HT-29 (cell line): ENCODE results near the gene KCNQ1. TPM values are rescaled to one million over a fixed set of nuclear protein-coding genes. Genes with fewer than 3 reads are reported as not detected.

Source experiments
- DNase-seq: peaks from one replicate; pipeline ENCODE4 v3.0.0-alpha.2; 2015; ENCODE audit warnings: low spot score
- total RNA-seq: library from RNA; depleted of rRNA; stranded (reverse); fragments of >200 nt; shearing (Covaris generic); gene quantifications from 2 replicates; pipeline ENCODE4 v1.2.3, GENCODE V29; 2014; rRNA removed

Gene KCNQ1, protein sequence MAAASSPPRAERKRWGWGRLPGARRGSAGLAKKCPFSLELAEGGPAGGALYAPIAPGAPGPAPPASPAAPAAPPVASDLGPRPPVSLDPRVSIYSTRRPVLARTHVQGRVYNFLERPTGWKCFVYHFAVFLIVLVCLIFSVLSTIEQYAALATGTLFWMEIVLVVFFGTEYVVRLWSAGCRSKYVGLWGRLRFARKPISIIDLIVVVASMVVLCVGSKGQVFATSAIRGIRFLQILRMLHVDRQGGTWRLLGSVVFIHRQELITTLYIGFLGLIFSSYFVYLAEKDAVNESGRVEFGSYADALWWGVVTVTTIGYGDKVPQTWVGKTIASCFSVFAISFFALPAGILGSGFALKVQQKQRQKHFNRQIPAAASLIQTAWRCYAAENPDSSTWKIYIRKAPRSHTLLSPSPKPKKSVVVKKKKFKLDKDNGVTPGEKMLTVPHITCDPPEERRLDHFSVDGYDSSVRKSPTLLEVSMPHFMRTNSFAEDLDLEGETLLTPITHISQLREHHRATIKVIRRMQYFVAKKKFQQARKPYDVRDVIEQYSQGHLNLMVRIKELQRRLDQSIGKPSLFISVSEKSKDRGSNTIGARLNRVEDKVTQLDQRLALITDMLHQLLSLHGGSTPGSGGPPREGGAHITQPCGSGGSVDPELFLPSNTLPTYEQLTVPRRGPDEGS
- 9.2 and 9.9 TPM in 2 replicates for total RNA-seq

- DNase-seq, result peak; percentile 83
Observed at GRCh38 chr11:2444821-2445745, at the start of gene KCNQ1. TSS of gene KCNQ1 (plus strand) at chr11:2445008. CDS start at chr11:2445099, 91 bp downstream.

DNA sequence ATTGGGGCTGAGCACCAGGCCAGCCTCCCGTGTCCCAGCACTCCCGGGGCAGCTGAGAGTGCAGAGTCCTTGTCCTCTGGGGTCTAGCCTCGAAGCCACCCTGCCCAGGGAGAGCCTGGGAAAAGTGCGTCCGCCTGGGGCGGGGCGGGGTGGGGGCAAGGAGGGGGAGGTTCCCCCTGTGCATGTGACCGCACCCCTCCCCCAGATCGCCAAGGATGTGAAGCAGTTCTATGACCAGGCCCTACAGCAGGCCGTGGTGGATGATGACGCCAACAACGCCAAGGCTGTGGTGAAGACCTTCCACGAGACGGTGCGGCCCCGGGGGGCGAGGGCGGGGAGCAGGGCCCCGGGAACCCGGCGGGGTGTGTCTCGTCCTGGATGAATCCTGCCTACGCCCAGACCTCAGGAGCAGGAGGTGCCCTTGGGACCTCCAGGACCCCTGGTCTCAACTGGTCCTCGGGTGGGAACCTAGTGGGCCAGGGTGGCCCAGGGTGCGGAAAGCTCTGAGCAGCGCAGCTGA is 49.5 kb upstream of the KCNQ1 start:
- DNase-seq, result no peak

DNA sequence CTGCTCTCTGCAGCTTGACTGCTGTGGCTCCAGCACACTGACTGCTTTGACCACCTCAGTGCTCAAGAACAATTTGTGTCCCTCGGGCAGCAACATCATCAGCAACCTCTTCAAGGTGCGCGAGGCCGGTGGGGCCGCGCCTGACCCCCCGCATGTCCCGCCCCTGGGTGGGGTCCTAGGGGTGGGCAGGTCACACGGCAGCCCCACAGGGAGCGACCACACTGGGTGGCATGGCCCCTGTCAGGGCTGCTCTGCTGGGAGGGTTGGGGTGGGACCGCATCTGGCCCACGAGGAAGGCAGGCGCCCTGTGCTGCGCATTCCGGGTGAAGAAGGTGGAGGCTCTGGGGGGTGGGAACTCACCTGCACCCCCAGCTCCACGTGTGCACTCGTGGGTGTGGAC is 49.0 kb upstream of the KCNQ1 start:
- no peak for DNase-seq

DNA sequence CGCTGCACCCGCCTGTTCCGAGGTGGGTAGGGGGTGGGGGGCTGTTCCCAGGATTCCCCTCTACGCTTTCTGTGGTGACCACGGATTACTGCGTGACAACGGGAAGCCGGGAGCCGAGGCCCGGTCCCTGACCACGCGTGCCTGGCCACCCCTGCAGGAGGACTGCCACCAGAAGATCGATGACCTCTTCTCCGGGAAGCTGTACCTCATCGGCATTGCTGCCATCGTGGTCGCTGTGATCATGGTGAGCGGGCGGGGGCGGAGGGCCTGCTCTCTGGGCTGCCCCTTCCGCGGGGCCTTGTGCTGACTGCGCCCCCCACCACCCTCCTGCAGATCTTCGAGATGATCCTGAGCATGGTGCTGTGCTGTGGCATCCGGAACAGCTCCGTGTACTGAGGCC is 48.3 kb upstream of the KCNQ1 start:
- no peak for DNase-seq

DNA sequence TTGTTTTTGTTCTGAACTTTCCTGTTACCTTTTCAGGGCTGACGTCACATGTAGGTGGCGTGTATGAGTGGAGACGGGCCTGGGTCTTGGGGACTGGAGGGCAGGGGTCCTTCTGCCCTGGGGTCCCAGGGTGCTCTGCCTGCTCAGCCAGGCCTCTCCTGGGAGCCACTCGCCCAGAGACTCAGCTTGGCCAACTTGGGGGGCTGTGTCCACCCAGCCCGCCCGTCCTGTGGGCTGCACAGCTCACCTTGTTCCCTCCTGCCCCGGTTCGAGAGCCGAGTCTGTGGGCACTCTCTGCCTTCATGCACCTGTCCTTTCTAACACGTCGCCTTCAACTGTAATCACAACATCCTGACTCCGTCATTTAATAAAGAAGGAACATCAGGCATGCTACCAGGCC is 47.8 kb upstream of the KCNQ1 start:
- no peak for DNase-seq

- DNase-seq, result no peak
Observed at GRCh38 chr11:2398664-2399355, 46.0 kb upstream of the KCNQ1 start.

- DNase-seq, result no peak
Observed at GRCh38 chr11:2399488-2400068, 45.2 kb upstream of the KCNQ1 start.

GRCh38 chr11:2400069-2400761 is 44.6 kb upstream of the KCNQ1 start, which contains the start of gene TSSC4:
TSS of gene TSSC4 (plus strand) at chr11:2400750. CDS start at chr11:2402634, 1,884 bp downstream.
- DNase-seq, result peak; percentile 100

- DNase-seq, result no peak
Observed at GRCh38 chr11:2400762-2401435, 43.9 kb upstream of the KCNQ1 start.

DNA sequence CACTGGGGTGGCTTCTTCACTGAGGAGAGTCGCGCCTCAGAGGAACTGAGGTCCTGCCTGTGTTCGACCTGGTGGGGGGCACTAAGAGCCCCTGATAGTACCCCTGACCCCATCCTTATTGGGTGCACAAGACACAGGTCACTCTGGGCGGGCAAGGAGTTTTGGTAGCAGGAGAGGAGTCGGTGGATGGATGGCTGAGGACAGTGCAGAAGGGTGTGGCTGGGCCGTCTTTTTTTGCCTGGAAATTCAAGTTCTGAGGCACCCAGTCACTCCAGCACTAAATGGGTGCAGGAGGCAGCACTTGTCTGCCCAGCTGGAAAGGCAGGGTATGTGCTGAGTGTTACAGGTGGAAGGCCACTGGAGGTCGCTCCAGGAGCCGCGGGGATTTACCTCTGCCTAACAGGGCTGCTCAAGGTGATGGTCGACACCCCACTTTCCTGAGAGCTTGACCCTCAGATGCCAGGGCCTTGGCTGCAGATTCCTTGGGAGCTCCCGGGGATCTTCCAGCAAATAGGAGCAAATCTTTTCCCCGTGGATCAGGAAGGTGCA is 43.3 kb upstream of the KCNQ1 start:
- no peak for DNase-seq

DNA sequence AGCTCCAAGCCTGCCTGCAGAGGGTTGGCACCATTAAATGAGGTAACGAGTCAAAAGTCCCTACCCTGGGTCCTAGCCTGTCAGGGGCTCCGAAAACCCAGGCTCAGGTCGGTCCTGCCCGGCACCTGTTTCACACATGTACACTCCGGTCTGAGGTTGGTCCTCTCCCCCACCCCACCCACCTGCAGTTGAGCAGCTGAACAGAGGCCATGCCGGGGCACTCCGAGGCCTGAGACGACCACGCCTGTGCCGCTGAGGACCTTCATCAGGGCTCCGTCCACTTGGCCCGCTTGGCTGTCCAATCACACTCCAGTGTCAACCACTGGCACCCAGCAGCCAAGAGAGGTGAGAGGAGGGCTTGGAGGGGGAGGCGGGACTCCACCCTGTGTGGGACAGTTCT is 42.7 kb upstream of the KCNQ1 start:
- DNase-seq, result no peak

DNA sequence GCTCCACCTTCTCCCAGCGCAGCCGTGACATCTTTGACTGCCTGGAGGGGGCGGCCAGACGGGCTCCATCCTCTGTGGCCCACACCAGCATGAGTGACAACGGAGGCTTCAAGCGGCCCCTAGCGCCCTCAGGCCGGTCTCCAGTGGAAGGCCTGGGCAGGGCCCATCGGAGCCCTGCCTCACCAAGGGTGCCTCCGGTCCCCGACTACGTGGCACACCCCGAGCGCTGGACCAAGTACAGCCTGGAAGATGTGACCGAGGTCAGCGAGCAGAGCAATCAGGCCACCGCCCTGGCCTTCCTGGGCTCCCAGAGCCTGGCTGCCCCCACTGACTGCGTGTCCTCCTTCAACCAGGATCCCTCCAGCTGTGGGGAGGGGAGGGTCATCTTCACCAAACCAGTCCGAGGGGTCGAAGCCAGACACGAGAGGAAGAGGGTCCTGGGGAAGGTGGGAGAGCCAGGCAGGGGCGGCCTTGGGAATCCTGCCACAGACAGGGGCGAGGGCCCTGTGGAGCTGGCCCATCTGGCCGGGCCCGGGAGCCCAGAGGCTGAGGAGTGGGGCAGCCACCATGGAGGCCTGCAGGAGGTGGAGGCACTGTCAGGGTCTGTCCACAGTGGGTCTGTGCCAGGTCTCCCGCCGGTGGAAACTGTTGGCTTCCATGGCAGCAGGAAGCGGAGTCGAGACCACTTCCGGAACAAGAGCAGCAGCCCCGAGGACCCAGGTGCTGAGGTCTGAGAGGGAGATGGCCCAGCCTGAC is 41.7 kb upstream of the KCNQ1 start:
- no peak for DNase-seq

DNA sequence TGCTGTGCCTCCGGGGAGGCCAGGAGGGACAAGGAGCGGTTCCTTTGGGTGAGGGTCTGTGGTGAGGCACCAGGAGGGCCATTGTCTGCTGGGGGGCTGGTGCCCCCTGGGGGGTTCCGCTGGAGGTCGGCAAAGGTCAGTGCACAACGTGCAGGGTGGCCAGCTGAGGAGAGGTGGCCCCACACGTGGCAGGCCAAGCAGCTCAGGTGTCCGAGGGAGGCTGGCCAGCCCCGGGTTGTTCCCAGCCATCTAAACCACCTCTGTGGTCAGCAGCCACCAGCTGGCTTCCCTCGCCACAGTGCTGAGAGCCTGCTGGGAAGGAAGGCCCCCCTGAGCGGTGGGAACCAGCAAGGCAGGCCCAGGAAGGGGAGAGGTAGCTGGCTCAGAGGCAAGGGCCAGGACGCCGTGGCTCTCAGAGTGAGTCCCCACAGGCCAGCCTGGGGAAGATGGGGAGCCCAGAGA is 40.0 kb upstream of the KCNQ1 start:
- DNase-seq, result no peak

DNA sequence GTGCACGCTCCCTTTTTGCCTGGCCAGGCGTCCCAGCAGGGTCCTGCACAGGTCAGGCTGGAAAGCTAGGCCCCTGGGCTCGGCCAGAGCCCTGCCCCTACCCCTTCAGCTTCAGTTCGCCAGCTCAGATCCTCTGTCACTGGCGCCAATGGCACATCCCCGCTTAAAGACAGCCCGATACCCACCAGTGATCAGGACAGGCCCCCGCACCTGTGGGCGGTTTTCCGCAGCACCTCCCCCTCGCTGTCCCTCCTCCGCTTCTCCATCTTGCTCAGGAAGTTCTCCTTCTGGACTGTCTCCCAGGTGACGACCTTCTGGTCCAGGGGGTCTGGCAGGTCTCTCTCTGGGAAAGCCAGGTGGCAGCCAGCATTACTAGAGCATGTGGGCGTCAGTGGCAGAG is 38.4 kb upstream of the KCNQ1 start:
- DNase-seq, result no peak

GRCh38 chr11:2406878-2407410 is 37.9 kb upstream of the KCNQ1 start:
- no peak for DNase-seq

- no peak for DNase-seq
Observed at GRCh38 chr11:2408671-2409070, 36.1 kb upstream of the KCNQ1 start.

DNA sequence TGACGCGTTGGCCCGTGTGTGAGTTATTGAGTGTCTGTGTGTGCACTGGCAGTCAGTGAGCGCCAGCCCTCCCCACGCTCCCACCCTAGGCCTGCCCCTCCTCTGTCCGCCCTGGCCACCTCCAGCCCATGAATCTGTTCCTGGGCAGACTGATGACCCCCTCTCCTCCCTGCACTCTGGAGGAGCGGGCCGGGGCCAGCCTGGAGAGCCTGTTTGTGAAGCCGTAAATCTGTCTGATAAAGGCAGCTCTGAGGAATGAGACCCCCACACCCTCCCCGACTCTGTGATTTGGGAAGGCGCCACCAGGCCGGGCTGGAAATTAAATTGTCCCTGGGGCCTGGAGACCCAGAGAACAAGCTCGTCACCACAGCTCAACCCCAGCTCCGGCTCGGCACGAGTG is 35.7 kb upstream of the KCNQ1 start:
- DNase-seq, result no peak
